CD4-positive, alpha-beta T cell treated with Interleukin-21 for 1 hour (primary cell): ENCODE measurements around the gene ASB2.

Source experiments
- DNase-seq: peaks from one replicate; pipeline ENCODE4 v3.0.0-alpha.2; 2020

ASB2 gene

GRCh38 chr14:93960108-93960475 is 16.3 kb downstream of the ASB2 start:
- DNase-seq: no peak

GRCh38 chr14:93959239-93960107 is 16.9 kb downstream of the ASB2 start:
- DNase-seq: peak; percentile 94

- DNase-seq: no peak
Measured at GRCh38 chr14:93958567-93959238, 17.7 kb downstream of the ASB2 start.

DNA sequence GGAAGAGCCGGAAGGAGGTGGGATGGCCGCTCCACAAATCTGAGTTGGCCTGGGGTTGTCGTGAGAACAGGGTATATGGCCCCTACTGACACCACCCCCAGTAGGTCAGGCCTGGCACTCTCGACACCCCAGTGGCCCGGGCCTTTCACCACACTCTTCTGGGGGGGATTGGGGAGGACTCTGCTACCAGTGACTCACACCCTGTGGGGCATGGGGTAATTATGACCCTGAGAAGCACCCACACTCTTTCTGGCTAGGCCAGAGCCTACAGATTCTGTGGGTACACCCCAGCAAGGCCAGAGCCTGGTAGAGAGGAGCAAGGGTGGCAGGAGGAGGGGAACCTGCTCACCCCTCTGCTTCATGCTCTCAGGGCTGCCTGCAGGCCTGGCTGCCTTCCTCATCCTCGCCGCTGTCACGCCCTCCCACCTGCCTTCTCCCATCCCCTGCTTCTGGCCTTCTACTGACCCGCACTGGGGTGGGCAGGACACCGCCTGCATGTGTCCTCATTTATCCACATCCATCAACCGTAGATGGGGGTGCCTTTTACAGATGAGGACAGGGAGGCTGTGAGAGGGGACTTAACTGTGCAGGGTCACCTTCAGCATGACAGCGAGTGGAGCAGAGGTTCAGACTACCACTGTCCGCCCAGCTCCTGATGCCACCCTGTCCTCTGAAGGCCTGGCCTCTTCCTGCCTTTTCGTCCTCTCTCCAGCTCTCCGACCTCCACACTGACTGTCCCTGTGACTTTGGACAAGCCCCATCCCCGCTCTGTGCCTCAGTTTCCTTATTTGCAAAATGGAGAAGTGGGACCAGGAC is 18.4 kb downstream of the ASB2 start:
- DNase-seq: no peak

GRCh38 chr14:93957333-93957710 is 19.0 kb downstream of the ASB2 start:
- DNase-seq: no peak

DNA sequence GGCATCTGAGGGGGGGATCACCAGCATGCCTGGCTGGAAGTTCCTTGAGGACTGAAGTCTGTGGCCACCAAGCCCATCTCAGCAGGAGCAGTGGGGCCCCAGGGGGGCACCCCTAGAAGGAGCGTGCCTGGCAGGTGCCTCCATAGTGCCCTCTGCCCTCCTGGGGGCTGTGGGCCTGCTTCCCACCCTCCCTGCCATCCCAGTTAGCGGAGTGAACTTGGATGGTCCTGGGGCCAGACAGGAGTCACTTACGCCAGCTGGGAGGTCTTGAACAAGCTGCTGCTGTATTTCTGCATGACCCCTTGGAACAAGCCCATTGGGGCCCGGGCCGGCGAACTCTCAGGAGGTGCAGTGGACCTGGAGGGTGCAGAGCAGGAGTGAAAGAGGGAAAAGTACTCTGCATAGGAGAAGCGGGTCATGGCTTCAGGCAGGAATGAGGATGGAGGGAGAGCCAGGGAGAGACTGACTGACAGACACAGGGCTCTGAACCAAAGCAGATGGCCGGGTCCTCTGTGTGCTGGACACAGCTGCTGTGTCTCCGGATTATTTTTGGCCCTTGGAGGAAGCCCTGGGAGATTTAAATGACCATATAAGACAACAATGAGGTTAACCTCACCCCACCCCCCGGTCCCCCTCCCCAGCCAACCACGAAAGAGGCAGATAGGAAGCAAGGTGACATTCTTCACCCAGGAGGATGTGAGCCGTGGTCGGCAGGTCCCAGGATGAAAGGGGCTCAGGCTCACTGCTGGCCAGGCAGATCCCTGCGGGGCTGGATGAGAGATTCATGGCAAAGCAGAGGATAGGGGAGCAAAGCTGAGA is 19.6 kb downstream of the ASB2 start:
- no peak for DNase-seq

GRCh38 chr14:93955850-93956481 is 20.4 kb downstream of the ASB2 start:
- DNase-seq: no peak

- peak; percentile 72 for DNase-seq
Measured at GRCh38 chr14:93954900-93955849, 21.2 kb downstream of the ASB2 start.

GRCh38 chr14:93954516-93954830 is 21.9 kb downstream of the ASB2 start:
- DNase-seq: no peak

GRCh38 chr14:93953739-93954515 is 22.4 kb downstream of the ASB2 start:
- no peak for DNase-seq

DNA sequence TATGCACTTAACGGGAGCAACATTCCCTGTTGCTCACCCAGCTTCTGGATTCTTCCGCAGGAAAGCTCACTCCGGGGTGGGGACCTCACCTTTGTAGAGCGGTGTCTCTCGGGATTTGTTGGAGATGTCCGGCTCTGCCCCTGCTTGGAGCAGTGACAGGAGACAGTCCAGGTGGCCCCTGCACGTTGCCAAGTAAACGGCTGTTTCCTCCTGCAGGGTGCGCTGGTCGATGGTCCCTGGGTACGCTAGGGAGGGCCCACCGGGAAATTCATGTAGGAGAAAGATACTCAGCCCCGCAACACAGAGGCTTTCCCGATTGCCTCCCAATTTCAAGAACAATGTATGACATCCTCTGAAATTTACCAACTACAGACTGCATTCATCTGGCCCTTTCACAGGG is 23.1 kb downstream of the ASB2 start:
- DNase-seq: no peak

- DNase-seq: no peak
Measured at GRCh38 chr14:93952829-93953228, 23.5 kb downstream of the ASB2 start.

GRCh38 chr14:93951635-93952540 is 24.5 kb downstream of the ASB2 start:
- no peak for DNase-seq

DNA sequence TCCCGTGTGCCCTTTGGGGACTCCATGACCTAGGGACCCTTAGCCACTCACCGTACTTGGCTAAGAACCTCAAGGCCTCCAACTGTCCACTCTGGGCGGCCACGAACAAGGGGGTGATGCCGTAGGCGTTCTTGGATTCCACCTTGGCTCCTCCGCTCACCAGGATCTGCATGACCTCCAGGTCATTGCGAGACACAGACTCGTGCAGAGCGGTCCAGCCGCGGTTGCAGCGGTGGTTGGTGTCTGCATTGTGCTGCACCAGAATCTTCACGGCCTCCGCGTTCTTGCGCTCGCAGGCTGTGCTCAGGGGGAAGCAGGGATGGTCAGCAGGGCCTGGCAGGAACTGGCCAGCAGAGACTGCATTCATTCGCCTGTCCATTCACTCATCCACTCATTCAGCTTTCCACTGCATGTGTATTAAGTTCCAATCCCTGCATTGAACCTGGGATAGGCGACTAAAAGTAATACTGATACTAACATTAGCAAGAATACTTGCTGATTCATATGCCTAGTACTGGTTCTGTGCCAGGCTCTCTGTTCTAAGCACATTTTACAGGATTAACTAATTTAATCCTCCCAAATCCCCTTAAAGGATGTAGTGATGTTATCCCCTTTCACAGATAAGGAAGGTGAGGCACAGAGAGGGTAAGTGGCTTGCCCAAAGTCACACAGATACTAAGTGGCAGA is 25.3 kb downstream of the ASB2 start:
- no peak for DNase-seq

DNA sequence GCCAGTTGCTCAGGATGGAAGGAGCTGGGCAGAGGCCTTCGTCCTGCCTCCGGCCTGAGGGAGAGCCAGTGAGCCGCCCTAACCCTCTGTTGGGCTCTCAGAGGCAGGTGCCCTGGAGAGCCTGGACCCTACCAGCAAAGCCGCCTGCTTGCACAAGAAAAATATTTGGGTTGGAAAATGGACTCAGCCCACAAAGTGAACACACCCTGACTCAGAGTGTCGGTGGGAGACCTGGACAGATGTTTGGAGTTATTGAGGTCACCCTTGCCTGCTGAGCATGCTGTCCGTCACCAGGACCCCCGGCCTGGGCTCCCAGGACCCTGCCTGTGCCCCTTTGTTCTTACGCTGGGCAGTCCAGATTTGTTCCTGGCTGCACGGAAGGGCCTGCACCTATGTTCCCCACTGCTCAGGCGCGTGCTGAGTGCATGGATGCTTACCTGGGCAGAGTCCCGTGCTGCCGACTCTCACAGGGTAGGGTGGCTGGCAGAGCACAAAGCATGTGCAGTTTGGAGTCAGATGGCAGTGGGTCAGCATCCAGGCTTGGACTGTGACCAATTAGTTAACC is 26.8 kb downstream of the ASB2 start:
- DNase-seq: no peak

GRCh38 chr14:93947282-93947681 is 29.1 kb downstream of the ASB2 start:
- DNase-seq: no peak

DNA sequence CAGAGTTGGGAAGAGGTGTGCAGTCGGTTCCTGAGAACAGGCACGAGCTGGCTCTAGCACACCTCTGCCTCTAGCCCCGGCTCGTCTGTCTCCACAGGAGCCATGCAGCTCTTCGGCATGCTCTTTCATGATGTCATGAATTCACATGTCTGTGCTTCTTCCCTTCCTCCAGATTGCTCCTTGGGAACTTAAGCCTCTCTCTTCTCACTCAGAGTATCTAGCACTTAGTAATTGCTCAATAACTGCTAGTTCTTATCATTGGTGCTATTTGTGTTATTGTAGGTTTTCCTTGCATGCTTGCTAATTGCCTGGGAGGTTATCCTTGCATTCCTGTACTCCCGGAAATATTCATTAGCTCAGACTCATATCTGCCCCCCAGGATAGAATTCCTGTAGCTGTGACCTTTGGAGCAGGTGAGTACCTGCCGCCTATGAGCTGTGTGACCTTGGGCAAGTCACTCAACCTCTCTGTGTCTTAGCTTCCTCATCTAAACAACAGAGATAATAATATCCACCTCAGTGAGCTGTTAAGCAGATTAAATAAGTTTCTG is 29.8 kb downstream of the ASB2 start:
- DNase-seq: no peak

DNA sequence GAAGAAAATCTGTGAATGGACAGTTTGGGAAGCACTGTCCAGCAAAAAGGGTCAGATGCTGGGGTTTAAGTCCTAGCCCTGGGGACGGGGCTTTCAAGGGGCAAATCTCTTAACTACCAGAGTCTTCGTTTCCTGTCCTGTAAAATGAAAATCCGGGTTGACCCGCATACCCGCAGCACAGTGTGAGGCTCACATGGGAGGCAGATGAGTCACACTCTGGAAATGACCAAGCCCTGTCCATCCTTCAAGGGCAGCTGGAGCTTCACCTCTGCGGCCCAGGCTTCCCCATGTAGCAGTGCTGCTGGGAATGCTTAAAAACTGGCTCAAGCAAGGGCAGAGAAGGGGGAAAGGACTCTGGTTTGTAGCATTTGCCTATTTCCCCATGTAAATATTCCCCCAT is 30.3 kb downstream of the ASB2 start:
- DNase-seq: no peak
